ENCODE data around the gene ALDH3A2.

Gene ALDH3A2

GRCh38 chr17:19709841-19710240, 61.3 kb downstream of the ALDH3A2 start:
- Histone ChIP-seq H3K27me3 (ENCODE audit: insufficient read depth, poor library complexity, severe bottlenecking) (no peaks in the 10 kb centered on the region), H3K4me3 (ENCODE audit: severe bottlenecking) (no peak overlapping the region), H3K9me3 (ENCODE audit: severe bottlenecking) (no peaks in the 10 kb centered on the region), H3K27ac (ENCODE audit: poor library complexity, severe bottlenecking) (no peak overlapping the region), H3K4me1 (ENCODE audit: insufficient read depth, poor library complexity, severe bottlenecking) (peaks cover 13% of the 10 kb centered on the region), H3K36me3 (ENCODE audit: low read depth) (no peaks in the 10 kb centered on the region)
- ATAC-seq (ENCODE audit: low read depth) (no peak), DNase-seq (ENCODE audit: low spot score) (no peak)
- TF ChIP-seq CTCF (IDR thresholded peaks at IDR 0.05; ENCODE audit: poor library complexity, severe bottlenecking) = no peak

DNA sequence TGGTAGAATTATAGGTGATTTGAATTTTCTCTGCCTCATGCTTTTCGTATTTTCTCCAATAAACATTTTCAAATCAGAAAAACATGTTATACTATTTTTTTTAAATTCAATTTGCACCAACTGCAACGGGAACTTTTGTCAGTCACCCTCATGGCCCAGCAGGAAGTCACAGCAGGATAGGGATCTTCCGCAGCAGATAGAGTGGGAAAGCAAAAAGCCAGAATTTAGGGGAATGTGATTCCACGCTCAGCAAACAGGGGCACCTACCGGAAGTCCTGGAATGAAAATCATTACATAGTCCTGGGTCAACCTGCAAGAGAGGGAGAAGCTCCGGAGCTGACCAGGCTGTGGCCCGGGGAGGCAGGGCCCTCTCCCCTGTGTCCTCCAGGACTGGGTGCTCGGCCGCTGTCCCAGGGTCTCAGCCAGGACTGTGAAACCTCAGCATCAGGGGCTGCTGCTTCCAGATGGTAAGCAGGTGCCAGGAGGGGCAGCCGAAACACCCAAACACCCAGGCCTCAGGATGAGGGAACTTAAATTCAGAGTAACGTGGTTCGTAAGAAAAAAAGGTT, 64.0 kb downstream of the ALDH3A2 start:
- H3K36me3 ChIP-seq (ENCODE audit: low read depth) = no peaks in the 10 kb centered on the region
- no peaks in the 10 kb centered on the region for H3K27me3 ChIP-seq (ENCODE audit: insufficient read depth, poor library complexity, severe bottlenecking)
- H3K9me3 ChIP-seq (ENCODE audit: severe bottlenecking) = no peaks in the 10 kb centered on the region
- no peak for TF ChIP-seq CTCF (IDR thresholded peaks at IDR 0.05; ENCODE audit: poor library complexity, severe bottlenecking)
- DNase-seq (ENCODE audit: low spot score) = no peak
- H3K4me1 ChIP-seq (ENCODE audit: insufficient read depth, poor library complexity, severe bottlenecking) = peaks cover 3% of the 10 kb centered on the region
- H3K27ac ChIP-seq (ENCODE audit: poor library complexity, severe bottlenecking) = no peak overlapping the region
- ATAC-seq (ENCODE audit: low read depth) = no peak
- H3K4me3 ChIP-seq (ENCODE audit: severe bottlenecking) = no peak overlapping the region

- Histone ChIP-seq H3K9me3 (ENCODE audit: severe bottlenecking) (no peaks in the 10 kb centered on the region), H3K27ac (ENCODE audit: poor library complexity, severe bottlenecking) (no peak overlapping the region), H3K4me3 (ENCODE audit: severe bottlenecking) (no peak overlapping the region), H3K36me3 (ENCODE audit: low read depth) (no peaks in the 10 kb centered on the region), H3K4me1 (ENCODE audit: insufficient read depth, poor library complexity, severe bottlenecking) (no peaks in the 10 kb centered on the region), H3K27me3 (ENCODE audit: insufficient read depth, poor library complexity, severe bottlenecking) (no peaks in the 10 kb centered on the region)
- DNase-seq (ENCODE audit: low spot score) = no peak
- no peak for ATAC-seq (ENCODE audit: low read depth)
- no peak for TF ChIP-seq CTCF (IDR thresholded peaks at IDR 0.05; ENCODE audit: poor library complexity, severe bottlenecking)
Measured at GRCh38 chr17:19713462-19713861, 64.9 kb downstream of the ALDH3A2 start.

DNA sequence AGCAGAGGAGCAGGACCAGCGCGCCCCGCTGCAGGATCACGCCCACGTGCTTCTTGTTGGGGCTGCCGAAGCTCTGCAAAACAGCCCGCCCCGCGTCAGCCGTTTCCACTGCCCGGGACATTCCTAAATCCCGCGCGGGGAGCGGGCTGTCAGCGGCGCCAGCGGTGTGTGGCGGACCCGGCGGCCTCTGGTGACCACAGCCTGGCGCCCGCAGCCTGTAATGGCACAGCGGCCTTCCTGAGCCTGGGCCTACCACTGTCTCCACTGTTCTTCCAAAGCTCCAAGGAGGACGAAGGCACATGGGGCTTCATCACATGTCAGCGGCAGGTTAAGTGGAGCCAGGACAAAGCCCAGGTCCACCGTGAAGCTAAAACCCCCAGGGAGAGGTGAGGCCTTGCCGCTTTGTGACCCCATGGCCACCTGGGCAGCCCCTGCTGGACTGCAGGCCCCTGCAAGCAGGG, 65.4 kb downstream of the ALDH3A2 start:
- Histone ChIP-seq H3K27ac (ENCODE audit: poor library complexity, severe bottlenecking) (no peak overlapping the region), H3K4me1 (ENCODE audit: insufficient read depth, poor library complexity, severe bottlenecking) (peaks cover 3% of the 10 kb centered on the region), H3K36me3 (ENCODE audit: low read depth) (no peaks in the 10 kb centered on the region), H3K9me3 (ENCODE audit: severe bottlenecking) (no peaks in the 10 kb centered on the region), H3K4me3 (ENCODE audit: severe bottlenecking) (no peak overlapping the region), H3K27me3 (ENCODE audit: insufficient read depth, poor library complexity, severe bottlenecking) (no peaks in the 10 kb centered on the region)
- no peak for ATAC-seq (ENCODE audit: low read depth)
- TF ChIP-seq CTCF (IDR thresholded peaks at IDR 0.05; ENCODE audit: poor library complexity, severe bottlenecking) = no peak
- no peak for DNase-seq (ENCODE audit: low spot score)

DNA sequence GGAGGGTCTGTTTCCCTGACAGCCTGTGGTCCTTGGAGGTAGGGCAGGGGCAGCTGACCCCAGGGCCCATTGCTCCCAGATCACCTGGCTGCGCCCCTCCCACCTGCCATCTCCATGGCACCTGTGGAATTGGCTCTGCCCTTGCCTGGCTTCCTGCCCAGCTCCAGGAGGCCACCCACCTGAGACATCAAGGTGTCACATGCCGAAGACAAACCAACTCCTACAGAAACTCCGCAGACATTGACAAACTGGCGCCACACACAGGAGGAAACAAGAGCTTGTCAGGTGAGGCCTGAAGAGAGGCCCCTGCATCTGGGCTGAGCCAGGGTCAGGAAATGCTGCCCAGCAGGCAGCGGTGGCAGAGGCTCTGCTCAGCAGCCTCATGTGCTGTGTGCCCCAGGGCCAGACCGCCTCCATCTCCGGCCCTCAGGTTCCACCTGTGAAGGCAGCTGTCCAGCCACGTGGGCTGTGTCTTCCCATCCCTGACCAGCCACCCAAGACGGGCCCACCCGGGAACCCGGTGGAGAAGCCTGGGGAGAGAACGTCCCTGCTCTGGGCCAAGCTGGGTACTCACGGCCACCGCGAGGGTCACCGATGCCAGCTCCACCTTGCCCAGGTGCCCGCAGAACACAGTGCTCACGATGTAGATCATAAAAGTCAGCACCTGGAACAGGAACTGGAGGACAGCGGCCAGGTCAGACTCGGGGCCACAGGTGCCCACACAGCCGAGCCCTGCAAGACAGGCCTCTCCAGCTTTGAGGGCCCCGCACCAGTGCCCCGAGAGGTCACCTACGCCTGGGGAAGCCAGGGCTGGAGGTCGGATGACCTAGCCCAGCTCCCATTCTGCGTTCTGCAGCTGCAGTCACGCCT, 66.2 kb downstream of the ALDH3A2 start:
- H3K9me3 ChIP-seq (ENCODE audit: severe bottlenecking) = no peaks in the 10 kb centered on the region
- H3K4me1 ChIP-seq (ENCODE audit: insufficient read depth, poor library complexity, severe bottlenecking) = peaks cover 12% of the 10 kb centered on the region
- H3K4me3 ChIP-seq (ENCODE audit: severe bottlenecking) = no peak overlapping the region
- no peaks in the 10 kb centered on the region for H3K36me3 ChIP-seq (ENCODE audit: low read depth)
- ATAC-seq (ENCODE audit: low read depth) (no peak), DNase-seq (ENCODE audit: low spot score) (peak; percentile 59)
- H3K27me3 ChIP-seq (ENCODE audit: insufficient read depth, poor library complexity, severe bottlenecking) = no peaks in the 10 kb centered on the region
- H3K27ac ChIP-seq (ENCODE audit: poor library complexity, severe bottlenecking) = no peak overlapping the region
- TF ChIP-seq CTCF (IDR thresholded peaks at IDR 0.05; ENCODE audit: poor library complexity, severe bottlenecking) = no peak

Data from RWPE2 (cell line).